Stimulated activated CD4-positive, alpha-beta T cell treated with anti-CD3 and anti-CD28 coated beads, TNF-alpha, amount 100 ng/mL, for 48 hours (primary cell): Measurements from ENCODE around the gene TMEM183A.

Source experiments
- DNase-seq, 3 donors: peaks; one replicate each; pipeline ENCODE4 v3.0.0-alpha.2; 2020; ENCODE audit warnings: low read depth in 3 of 3

Gene TMEM183A

DNA sequence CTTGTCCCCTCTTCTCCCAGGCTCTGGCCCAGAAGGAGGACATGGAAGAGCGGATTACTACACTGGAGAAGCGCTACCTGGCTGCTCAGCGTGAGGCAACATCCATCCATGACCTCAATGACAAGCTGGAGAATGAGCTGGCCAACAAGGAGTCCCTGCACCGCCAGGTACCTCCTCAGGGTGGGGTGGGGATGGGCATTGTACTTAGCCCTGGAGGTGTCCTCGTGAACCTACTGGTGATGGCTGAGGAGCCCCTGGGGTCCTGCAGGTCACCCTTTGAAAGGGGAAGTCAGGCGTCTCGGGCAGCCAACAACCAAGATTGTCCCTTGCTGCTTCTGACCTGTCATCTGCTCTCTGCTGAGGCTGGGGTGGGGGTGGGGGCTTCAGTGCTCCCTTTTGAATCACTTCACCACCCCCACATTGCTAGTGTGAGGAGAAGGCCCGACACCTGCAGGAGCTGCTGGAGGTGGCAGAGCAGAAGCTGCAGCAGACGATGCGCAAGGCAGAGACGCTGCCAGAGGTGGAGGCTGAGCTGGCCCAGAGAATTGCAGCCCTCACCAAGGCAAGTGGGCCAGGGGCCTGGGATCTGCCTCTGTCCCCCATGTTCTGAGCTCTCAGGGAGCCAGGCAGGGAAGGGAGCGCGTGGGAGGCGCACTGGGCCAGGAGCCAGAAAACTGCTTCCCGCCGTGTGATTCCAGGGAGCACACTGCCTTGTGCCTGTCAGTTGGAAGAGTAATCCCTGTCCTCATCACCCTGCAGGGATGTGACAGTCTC lies 38.8 kb downstream of the TMEM183A start:
- no peak for DNase-seq

GRCh38 chr1:203046984-203047630 lies 39.9 kb downstream of the TMEM183A start:
- no peak for DNase-seq

- no peak for DNase-seq
Measured at GRCh38 chr1:203048086-203048485, 40.9 kb downstream of the TMEM183A start.

- DNase-seq = no peak
Measured at GRCh38 chr1:203048555-203049051, 41.4 kb downstream of the TMEM183A start.

DNA sequence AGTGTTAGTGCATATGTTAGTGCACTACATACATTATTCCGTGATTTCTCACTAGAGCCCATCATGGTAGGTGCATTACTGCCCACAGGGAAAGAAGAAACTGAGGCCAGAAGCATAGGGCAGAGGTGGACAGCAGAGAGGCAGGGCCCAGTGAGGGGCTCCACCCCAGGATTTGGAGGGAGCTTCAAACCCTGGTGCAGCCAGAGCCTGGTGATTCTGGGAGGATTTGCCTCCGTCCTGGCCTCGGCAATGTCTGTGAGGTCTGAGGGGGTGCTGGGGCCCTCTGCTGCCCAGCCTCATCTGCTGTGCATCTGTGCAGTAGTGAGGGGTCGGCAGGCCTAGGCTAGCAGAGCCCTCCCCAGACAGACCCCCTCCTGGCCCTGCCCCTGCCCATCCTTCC lies 41.9 kb downstream of the TMEM183A start:
- no peak for DNase-seq

DNA sequence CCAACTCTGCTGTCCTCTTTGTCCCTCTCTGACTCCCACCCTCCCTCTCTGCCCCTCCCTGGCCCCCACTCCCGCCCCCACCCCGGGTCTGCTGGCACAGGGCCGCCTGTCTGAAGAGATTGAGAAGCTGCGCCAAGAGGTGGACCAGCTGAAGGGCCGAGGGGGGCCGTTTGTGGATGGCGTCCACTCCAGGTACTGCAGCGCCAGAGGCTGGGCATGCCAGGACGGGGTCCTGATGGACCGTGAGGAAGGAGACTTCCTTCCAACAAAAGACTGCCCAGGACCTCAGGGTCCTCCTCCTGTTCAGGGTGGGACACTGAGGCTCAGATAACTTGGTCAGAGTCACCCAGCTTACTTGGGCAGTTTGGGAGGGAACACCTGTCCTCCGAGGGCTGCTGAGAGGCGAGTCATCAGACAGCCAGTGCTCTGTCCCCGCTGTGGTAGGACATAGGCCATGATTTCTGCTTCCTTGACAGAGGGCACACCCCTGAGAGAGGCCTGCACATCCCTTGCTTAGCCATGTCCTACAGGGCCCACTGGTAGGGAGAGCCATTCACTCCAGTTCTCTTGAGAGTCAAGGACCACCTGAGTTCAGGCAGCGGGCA lies 42.5 kb downstream of the TMEM183A start:
- no peak for DNase-seq

GRCh38 chr1:203050826-203051225 lies 43.7 kb downstream of the TMEM183A start:
- DNase-seq = no peak

DNA sequence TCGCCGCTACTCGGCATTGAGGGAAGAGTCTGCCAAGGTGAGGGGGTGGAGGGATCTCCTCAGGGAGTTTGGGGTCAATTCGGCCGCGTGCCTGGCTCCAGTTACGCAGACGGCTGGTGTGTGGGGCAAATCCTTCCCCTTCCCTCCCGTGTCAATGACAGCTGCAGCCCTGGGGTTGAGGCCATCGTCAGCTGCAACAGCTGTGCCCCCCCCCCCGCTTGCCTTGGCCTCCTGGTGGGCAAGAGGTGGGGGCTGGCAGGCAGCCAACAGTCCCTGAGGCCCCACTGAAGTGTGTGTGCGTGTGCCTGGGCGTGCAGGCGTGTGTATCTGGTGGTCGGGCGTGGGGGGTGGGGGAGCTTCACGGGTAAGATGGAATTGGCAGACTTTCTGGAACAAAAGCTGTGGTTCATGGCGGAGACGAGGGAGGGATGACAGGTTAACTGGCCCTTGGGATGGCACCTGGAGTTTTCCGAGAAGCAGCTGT lies 44.7 kb downstream of the TMEM183A start:
- no peak for DNase-seq

DNA sequence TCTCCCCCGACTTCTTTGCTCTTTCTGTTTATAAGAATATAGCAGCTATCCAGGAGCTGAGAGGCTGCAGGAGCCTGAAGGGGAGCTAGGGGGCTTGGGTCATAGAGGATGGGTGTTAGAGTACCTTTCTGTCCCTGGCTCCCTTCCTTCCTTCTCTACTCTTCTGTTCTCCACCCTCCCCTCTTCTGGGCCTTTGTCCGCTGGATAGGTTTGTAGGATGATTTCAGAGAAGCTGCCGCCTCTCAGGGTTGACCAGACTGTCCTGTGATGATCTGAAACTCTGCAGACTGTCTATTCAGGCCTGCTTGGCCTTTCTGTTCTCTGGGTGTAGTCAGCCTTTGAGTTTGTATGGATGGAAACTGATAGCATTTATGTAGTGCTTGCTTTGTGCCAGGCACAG lies 45.4 kb downstream of the TMEM183A start:
- no peak for DNase-seq

DNA sequence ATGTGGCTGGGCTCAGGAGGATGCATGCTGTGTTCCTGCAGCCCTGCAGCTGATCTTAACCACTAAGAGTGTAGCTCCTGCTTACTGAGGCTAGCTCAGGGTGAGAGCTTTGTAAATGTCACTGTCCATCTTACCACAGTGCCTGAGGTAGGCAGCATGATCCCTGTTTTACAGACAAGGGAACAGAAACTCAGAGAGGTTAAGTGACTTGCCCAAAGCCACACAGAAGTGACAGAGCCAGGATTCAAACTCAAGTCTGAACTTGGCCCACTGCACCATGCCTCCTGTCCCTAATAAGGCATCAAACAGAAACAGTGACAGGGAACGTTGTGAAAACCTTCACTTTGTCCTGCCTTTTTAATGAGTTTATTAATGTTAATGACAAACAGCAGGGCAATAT lies 47.0 kb downstream of the TMEM183A start:
- DNase-seq = no peak

GRCh38 chr1:203054642-203055041 lies 47.5 kb downstream of the TMEM183A start:
- DNase-seq = no peak

- DNase-seq = no peak
Measured at GRCh38 chr1:203055161-203055799, 48.1 kb downstream of the TMEM183A start.

DNA sequence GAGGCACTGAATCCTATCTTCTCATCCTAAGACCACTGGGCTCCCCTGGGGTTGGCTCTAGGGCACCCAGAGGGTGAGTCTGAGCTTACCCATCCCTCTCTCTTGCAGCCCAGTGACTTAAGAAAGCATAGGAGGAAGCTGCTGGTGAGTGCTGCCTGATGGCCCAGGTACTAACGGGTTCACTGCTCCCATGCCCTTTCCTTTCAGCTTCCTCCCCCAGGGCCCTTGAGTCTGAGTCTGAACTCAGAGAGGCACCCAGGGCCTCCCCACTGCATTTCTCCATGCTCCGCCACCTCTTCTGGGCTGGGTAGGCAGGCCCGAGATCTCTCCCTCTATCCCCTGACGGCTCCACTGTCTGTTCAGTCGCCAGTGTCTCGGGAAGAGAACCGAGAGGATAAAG lies 48.8 kb downstream of the TMEM183A start:
- DNase-seq = no peak

GRCh38 chr1:203056516-203056915 lies 49.3 kb downstream of the TMEM183A start:
- no peak for DNase-seq

- no peak for DNase-seq
Measured at GRCh38 chr1:203057911-203058675, 50.9 kb downstream of the TMEM183A start.

GRCh38 chr1:203058676-203058935 lies 51.4 kb downstream of the TMEM183A start:
- DNase-seq = no peak

DNA sequence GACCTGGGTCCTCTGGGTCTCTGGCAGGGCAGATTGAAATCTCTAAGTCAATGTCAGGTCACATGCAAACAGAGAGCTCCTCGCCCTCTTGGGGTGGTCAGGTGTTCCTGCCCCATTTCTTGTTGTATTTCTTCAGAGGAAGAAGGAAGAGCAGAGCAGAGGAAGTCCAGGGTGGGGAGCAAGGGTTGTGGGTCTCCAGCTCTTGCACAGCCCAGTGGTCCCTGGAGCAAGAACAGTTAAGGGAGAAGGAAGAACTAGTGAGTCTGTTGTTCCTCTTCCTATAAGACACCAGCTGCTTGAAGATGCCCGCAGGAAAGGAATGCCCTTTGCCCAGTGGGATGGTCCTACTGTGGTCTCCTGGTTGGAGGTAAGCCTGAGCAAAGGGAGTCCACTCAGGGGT lies 52.3 kb downstream of the TMEM183A start:
- DNase-seq = no peak

DNA sequence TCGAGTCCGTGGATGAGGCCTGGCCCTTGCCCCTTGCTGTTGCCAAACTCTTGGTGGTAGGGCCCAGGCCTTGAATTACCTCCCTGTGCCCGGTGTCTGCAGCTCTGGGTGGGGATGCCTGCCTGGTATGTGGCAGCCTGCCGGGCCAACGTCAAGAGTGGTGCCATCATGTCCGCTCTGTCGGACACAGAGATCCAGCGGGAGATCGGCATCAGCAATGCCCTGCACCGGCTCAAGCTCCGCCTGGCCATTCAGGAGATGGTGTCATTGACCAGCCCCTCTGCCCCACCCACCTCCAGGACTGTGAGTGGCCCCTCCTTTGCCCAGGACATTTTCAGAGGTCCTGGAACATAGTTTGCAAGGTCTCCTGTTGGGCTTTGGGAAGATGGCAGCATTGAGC lies 52.9 kb downstream of the TMEM183A start:
- DNase-seq = no peak

- DNase-seq = no peak
Measured at GRCh38 chr1:203063287-203063686, 56.1 kb downstream of the TMEM183A start.

DNA sequence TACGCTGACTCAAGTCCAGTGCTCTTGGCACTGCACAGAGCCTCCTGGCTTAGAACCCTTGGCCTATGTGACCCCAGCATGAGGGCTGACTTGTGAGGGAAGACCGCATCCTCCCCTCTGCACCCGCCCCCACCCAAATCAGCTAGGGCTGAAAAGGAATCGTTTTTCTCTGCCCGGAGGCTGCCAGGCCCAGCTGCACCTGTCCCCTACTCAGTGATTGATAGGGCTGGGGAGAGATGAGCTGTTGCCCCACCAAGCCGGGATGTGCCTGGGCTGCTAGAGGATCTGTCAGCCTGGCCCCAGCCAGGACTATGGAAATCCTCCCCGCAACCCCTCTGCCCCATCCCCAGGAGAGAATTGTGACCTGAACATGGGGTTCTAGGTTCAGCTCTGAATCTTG lies 58.0 kb downstream of the TMEM183A start:
- DNase-seq = no peak

GRCh38 chr1:203065986-203066385 lies 58.8 kb downstream of the TMEM183A start:
- no peak for DNase-seq

DNA sequence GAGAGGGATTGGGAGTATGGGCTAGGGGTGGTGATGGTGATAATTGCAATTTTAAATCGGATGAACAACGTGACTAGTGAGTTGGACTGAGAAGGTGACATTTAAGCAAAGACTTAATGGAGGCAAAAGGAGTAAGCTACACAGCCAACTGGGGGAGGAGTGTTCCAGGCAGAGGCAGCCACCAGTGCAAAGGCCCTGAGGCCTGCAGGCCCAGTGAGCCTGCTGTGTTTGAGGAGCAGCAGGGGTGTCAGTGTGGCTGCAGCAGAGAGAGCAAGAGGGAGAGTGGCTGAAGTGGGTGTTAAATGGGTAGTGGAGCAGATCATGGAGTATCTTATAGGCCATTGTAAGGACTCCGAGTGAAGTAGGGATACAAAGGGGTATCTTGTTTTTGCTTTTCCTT lies 59.8 kb downstream of the TMEM183A start:
- DNase-seq = no peak
